Right atrium auricular region (tissue), 2 donors: ENCODE measurements around the gene PSMD3. TPM values are rescaled to one million over a fixed set of nuclear protein-coding genes. Genes with fewer than 3 reads are reported as not detected.

Experiments used
- DNase-seq: peaks from one replicate; pipeline ENCODE4 v3.0.0-alpha.2; 2019; ENCODE audit warnings: low spot score
- H3K27ac ChIP-seq, 2 donors: fragments of 200-600 bp; sonication (generic); 1 replicate in 1 of 2; 2 replicates in 1 of 2; pipeline ENCODE4 v1.5.1; 2016 to 2019
- H3K27me3 ChIP-seq, 2 donors: fragments of 200-600 bp; sonication (generic); one replicate each; pipeline versions ENCODE4 v1.5.1 to v1.6.0; 2017 to 2019
- H3K36me3 ChIP-seq: fragments of 200-600 bp; sonication (generic); one replicate; pipeline ENCODE4 v1.5.1; 2016
- H3K4me1 ChIP-seq, 2 donors: fragments of 200-600 bp; sonication (generic); one replicate each; pipeline versions ENCODE4 v1.5.1 to v1.6.0; 2017 to 2019
- H3K4me3 ChIP-seq, 2 donors: fragments of 200-600 bp; sonication (generic); 1 replicate in 1 of 2; 2 replicates in 1 of 2; pipeline ENCODE4 v1.5.1; 2017 to 2019; ENCODE audit warnings: mild to moderate bottlenecking in 1 of 2, moderate library complexity in 1 of 2
- H3K9me3 ChIP-seq, 2 donors: fragments of 200-600 bp; sonication (generic); one replicate each; pipeline ENCODE4 v1.5.1; 2019
- CTCF ChIP-seq, 2 donors: fragments of 200-600 bp; sonication (generic); IDR thresholded peaks; one replicate each; pipeline ENCODE4 v1.5.1; 2019; ENCODE audit warnings: antibody characterized with exemption in 2 of 2
- total RNA-seq, 2 donors: library from RNA; depleted of rRNA; stranded (reverse); fragments of >200 nt; gene quantifications; one replicate each; pipeline ENCODE4 v1.1.0, GENCODE V29; 2016

PSMD3 gene
- total RNA-seq, 2 donors from 2014 or later = 76.3 to 88.8 TPM

- Histone ChIP-seq H3K4me3 (no peak within 1 kb of the TSS), H3K27me3 (no peaks in the 10 kb centered on the region), H3K36me3 (no peaks in the 10 kb centered on the region), H3K27ac (no peak within 1 kb of the TSS), H3K9me3 (no peaks in the 10 kb centered on the region), H3K4me1 (peaks cover 0 to 5% of the 10 kb centered on the region in 2 donors)
- no peak for DNase-seq
- TF ChIP-seq CTCF (IDR thresholded peaks at IDR 0.05) = no peak
Observed at GRCh38 chr17:39962642-39963220, 17.9 kb upstream of the PSMD3 start, which contains the start of gene GSDMA. Gene GSDMA (plus strand): TSS chr17:39963004. CDS start chr17:39965688, 2,684 bp downstream.

- DNase-seq = no peak
- no peaks in the 10 kb centered on the region for H3K36me3 ChIP-seq
- peaks cover 0 to 5% of the 10 kb centered on the region in 2 donors for H3K4me1 ChIP-seq
- H3K4me3 ChIP-seq = no peak overlapping the region
- H3K27ac ChIP-seq = no peak overlapping the region
- no peak for TF ChIP-seq CTCF (IDR thresholded peaks at IDR 0.05)
- H3K9me3 ChIP-seq = no peaks in the 10 kb centered on the region
- no peaks in the 10 kb centered on the region for H3K27me3 ChIP-seq
Observed at GRCh38 chr17:39963829-39964228, 16.8 kb upstream of the PSMD3 start.

- no peaks in the 10 kb centered on the region for H3K27me3 ChIP-seq
- no peak for DNase-seq
- no peak overlapping the region for H3K4me3 ChIP-seq
- TF ChIP-seq CTCF (IDR thresholded peaks at IDR 0.05) = no peak
- no peaks in the 10 kb centered on the region for H3K4me1 ChIP-seq
- no peaks in the 10 kb centered on the region for H3K36me3 ChIP-seq
- no peak overlapping the region for H3K27ac ChIP-seq
- no peaks in the 10 kb centered on the region for H3K9me3 ChIP-seq
Observed at GRCh38 chr17:39965017-39965699, 15.4 kb upstream of the PSMD3 start.

GRCh38 chr17:39966771-39967170, 13.8 kb upstream of the PSMD3 start:
- no peak overlapping the region for H3K27ac ChIP-seq
- no peaks in the 10 kb centered on the region for H3K36me3 ChIP-seq
- H3K9me3 ChIP-seq = no peaks in the 10 kb centered on the region
- DNase-seq = no peak
- no peak for TF ChIP-seq CTCF (IDR thresholded peaks at IDR 0.05)
- no peaks in the 10 kb centered on the region for H3K27me3 ChIP-seq
- no peak overlapping the region for H3K4me3 ChIP-seq
- H3K4me1 ChIP-seq = no peaks in the 10 kb centered on the region

- no peak for TF ChIP-seq CTCF (IDR thresholded peaks at IDR 0.05)
- H3K36me3 ChIP-seq = no peaks in the 10 kb centered on the region
- H3K4me1 ChIP-seq = no peaks in the 10 kb centered on the region
- no peaks in the 10 kb centered on the region for H3K9me3 ChIP-seq
- no peak overlapping the region for H3K4me3 ChIP-seq
- H3K27ac ChIP-seq = no peak overlapping the region
- DNase-seq = no peak
- H3K27me3 ChIP-seq = no peaks in the 10 kb centered on the region
Observed at GRCh38 chr17:39968761-39969160, 11.8 kb upstream of the PSMD3 start.
